ENCODE results near the gene DPM1. TPM values are rescaled to one million over a fixed set of nuclear protein-coding genes. Genes with fewer than 3 reads are reported as not detected.
A peak's percentile ranks its signal among the peaks of the same experiment; 100 is the strongest.

Gene DPM1
- total and polyA plus RNA-seq, 12 donors = 29.4 to 52.8 (median 48.0) TPM

DNA sequence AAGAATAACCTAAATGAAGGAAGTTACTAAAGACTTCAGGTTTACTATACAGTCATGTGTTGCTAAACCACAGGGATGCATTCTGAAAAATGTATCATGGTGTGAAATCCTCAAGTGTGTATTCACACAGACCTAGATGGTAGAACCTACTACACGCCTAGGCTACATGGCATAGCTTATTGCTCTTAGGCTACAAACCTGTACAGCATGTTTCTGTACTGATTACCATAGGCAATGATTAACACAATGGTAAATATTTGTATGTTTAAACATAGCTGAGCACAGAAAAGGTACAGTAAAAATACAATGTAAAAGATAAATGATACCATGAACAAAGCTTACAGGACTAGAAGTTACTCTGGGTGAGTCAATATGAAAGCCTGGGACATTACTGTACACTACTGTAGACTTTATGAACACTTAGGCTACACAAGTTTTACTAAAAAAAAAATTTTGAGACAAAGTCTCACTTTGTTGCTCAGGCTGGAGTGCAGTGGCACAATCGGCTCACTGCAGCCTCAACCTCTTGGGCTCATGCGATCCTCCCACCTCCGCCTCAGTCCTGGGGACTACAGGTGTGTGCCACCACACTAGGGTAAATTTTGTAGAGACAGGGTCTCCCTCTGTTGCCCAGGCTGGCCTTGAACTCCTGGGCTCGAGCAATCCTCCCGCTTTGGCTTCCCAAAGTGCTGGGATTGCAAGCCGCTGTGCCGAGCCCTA lies 63.1 kb downstream of the DPM1 start:
- H3K4me1 ChIP-seq = peaks cover 0 to 6% (median 0%) of the 10 kb centered on the region in 9 donors
- ATAC-seq = no peak
- H3K27me3 ChIP-seq = no peaks in the 10 kb centered on the region
- no peak overlapping the region for H3K27ac ChIP-seq
- WGBS, 2 donors = 93 to 95% methylated on average over 8 of the region's 8 CpGs
- no peaks in the 10 kb centered on the region for H3K9me3 ChIP-seq
- TF ChIP-seq, protein P1, sequence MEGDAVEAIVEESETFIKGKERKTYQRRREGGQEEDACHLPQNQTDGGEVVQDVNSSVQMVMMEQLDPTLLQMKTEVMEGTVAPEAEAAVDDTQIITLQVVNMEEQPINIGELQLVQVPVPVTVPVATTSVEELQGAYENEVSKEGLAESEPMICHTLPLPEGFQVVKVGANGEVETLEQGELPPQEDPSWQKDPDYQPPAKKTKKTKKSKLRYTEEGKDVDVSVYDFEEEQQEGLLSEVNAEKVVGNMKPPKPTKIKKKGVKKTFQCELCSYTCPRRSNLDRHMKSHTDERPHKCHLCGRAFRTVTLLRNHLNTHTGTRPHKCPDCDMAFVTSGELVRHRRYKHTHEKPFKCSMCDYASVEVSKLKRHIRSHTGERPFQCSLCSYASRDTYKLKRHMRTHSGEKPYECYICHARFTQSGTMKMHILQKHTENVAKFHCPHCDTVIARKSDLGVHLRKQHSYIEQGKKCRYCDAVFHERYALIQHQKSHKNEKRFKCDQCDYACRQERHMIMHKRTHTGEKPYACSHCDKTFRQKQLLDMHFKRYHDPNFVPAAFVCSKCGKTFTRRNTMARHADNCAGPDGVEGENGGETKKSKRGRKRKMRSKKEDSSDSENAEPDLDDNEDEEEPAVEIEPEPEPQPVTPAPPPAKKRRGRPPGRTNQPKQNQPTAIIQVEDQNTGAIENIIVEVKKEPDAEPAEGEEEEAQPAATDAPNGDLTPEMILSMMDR (IDR thresholded peaks at IDR 0.05) = no peak
- no peak overlapping the region for H3K4me3 ChIP-seq
- H3K36me3 ChIP-seq = peaks cover 0 to 100% (median 29%) of the 10 kb centered on the region in 9 donors
- no peak for DNase-seq
- intact Hi-C loops (cut with DNase I) = no loop called here

DNA sequence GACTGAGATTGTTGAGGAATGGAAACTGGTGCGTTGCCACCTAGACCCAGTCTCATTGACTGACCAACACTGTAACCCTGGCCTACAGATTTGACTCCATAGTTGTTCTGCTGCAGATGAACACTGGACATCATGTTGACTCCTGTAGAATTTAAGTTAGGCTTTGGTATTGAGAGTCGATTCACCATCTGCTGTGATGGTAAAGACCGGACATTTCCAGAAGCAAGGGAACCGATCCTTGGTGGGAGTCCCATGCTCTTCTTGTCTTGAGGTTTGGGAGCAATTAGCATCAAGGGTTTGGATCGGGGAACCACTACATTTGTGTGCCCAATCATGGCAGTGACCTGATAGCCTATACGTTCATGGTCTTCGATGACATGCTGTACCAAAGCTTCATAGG lies 64.7 kb downstream of the DPM1 start:
- Histone ChIP-seq H3K27me3 (no peaks in the 10 kb centered on the region), H3K36me3 (peaks cover 0 to 100% (median 28%) of the 10 kb centered on the region in 9 donors), H3K4me3 (no peak overlapping the region), H3K4me1 (peaks cover 0 to 9% (median 0%) of the 10 kb centered on the region in 9 donors), H3K9me3 (no peaks in the 10 kb centered on the region), H3K27ac (no peak overlapping the region)
- TF ChIP-seq, protein P1 (IDR thresholded peaks at IDR 0.05) = no peak
- no peak for ATAC-seq
- intact Hi-C loops (cut with DNase I) = no loop called here
- 95 to 98% methylated on average over 7 of the region's 7 CpGs for WGBS, 2 donors
- DNase-seq = no peak

DNA sequence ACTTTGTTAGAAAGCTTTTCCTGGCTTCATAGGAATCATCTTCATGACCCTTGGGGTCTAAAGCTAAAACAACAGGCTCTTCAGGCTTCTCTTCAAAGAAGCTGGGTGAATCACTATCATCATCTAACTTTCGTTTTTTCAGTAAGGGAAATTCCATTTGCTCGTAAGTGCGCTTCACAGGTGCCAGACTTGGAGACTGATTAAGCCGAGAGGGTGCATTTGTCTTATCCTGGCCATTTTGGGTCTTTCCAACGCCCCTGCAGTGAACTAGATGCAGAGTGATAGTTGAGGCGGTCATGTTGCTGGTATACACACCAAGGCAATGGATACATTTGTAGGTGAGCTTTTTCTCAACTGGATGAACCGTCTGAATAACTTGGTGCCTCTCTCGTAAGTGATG lies 65.9 kb downstream of the DPM1 start:
- Histone ChIP-seq H3K27me3 (no peaks in the 10 kb centered on the region), H3K27ac (no peak overlapping the region), H3K4me1 (peaks cover 0 to 9% (median 0%) of the 10 kb centered on the region in 9 donors), H3K9me3 (no peaks in the 10 kb centered on the region), H3K36me3 (peaks cover 0 to 100% (median 32%) of the 10 kb centered on the region in 9 donors), H3K4me3 (no peak overlapping the region)
- WGBS, 2 donors = 92 to 94% methylated on average over 8 of the region's 8 CpGs
- DNase-seq (no peak), ATAC-seq (no peak)
- intact Hi-C loops (cut with DNase I) = no loop called here
- TF ChIP-seq, protein P1 (IDR thresholded peaks at IDR 0.05) = no peak

DNA sequence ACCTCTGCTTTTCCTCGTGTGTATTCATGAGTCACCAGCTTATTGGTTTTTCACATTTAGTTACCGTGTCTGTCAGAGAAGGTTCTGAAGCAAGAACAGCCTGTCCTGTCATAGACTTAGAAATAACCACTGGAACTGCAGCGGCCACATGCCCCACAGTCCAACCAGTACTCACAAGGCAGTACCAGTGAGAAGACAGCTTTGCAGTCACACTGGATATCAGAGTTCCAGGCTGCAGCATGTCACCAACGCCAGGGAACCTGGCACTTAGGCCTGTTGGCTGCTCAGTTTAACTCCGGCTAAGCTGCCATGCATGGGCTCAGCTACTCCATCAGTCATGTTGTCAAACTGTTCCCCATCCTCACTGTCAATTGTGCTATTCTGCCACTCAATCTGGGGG lies 67.2 kb downstream of the DPM1 start:
- H3K4me3 ChIP-seq = no peak overlapping the region
- no peaks in the 10 kb centered on the region for H3K9me3 ChIP-seq
- peak in 6 of 8 donors; percentile 28 to 92 (median 42) for ATAC-seq
- no peak for DNase-seq
- TF ChIP-seq, protein P1 (IDR thresholded peaks at IDR 0.05) = no peak
- H3K36me3 ChIP-seq = peaks cover 0 to 92% (median 32%) of the 10 kb centered on the region in 9 donors
- H3K27me3 ChIP-seq = no peaks in the 10 kb centered on the region
- intact Hi-C loops (cut with DNase I) = no loop called here
- H3K27ac ChIP-seq = no peak overlapping the region
- peaks cover 0 to 9% (median 0%) of the 10 kb centered on the region in 9 donors for H3K4me1 ChIP-seq
- 77 to 82% methylated on average over 5 of the region's 5 CpGs for WGBS, 2 donors
